GM19324 (cell line): ENCODE measurements around the gene HDAC6.

Experiments used
- ATAC-seq: cut with Tn5 transposase; IDR thresholded peaks from one replicate; pipeline ENCODE4 v1.9.1; 2021; ENCODE audit warnings: mild to moderate bottlenecking, moderate library complexity; ENCODE audit not compliant: unreplicated experiment, low FRiP score

Gene HDAC6

DNA sequence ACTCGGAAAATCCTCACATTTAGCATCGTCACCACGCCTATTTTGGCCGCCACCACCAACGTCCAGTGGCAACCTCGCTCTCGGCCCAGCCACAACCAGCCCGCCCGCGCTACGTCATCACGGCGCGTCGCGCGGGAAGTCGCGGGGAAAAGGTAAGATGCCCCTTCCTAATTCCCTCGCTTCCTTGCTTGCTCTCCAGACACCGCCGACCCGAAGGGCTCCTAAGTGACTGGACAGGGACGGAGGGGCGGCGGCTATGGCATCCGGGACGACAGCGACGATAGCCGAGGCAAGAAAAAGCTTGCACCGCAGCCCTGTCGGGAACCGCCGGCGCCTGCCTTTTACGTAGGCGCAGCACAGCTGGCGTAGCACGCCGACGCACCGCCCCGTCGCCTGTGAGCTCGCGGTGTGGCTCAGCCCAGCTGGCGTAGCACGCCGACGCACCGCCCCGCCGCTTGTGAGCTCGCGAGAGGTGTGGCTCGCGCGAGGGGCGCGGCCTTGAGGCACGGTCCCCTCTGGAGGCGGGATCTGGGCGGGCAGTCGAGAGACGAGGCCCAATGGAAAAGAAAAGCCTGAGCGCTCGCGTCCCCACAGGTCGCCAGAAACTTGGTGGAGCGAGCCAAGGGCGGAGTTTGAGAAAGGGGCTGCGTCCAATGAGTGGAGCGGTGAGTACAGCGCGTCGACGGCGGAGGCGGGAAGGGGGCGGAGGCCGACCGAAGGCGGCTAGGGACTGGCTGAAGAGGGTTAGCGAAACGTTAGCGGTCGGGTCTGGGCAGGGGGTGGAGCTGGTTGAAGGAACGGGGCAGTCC lies at the start of gene HDAC6:
TSS of gene HDAC6 (plus strand) at position 788 of the 809 bp plus-strand sequence. CDS start 626 bp downstream, outside the sequence.
- peak; percentile 90 for ATAC-seq

DNA sequence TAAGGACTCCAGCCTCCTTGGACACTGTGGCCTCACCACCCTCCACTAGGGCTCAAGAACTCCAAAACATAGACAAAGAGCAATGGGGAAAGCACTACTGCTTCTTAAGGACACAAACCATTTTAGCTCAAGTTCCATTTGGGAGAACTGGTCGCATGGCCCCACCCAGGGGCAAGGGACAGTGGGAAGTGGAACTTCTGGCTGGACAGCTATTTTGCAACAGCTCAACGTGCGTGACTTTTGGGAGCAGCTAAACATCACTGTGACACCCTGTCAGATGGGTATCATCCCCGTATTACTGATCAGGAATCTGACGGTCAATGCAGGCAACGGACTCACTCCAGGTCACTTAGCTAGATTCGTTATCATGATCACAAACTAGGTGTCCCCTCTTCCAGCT lies 49.4 kb upstream of the HDAC6 start:
- ATAC-seq: no peak

DNA sequence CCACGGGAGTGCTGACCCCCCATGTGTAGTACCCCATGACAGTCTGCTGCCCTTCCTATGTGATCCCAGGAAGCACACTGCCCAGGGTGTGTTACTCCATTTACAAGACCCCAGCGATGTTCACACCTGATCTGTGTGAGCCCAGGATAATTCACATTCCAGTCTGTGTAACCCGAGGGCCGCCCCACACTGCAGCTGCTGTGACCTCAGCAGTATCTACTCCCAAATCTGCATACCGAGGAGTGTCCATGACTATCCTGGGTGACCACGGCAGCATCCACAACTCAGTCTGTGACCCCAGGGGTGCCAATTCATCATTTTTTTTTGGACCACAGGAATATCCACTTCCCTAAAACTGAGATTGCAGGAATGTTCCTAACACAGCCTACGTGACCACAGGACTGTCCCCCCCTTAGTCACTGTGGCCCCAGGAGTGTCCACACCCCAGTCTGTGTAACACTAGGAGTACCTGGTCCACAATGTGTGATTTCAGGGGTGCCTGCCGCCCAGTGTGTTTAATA lies 48.1 kb upstream of the HDAC6 start:
- no peak for ATAC-seq

DNA sequence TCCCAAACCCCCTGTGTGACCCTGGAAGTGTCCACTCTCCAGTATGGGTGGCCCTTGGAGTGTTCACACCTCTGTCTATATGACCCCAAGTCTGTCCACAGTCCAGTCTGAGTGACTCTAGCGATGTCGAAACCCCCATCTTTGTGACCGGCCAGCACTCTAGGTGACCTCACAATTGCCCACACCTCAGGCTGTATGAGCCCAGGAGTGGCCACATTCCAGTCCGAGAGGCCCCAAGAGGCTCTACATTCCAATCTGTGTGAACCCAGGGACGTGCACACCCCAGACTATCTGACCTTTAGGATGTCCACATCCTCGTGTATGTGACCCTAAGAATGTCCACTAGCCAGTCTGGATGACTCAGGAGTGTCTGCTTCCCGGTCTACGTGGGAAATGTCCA lies 47.6 kb upstream of the HDAC6 start:
- ATAC-seq: no peak

DNA sequence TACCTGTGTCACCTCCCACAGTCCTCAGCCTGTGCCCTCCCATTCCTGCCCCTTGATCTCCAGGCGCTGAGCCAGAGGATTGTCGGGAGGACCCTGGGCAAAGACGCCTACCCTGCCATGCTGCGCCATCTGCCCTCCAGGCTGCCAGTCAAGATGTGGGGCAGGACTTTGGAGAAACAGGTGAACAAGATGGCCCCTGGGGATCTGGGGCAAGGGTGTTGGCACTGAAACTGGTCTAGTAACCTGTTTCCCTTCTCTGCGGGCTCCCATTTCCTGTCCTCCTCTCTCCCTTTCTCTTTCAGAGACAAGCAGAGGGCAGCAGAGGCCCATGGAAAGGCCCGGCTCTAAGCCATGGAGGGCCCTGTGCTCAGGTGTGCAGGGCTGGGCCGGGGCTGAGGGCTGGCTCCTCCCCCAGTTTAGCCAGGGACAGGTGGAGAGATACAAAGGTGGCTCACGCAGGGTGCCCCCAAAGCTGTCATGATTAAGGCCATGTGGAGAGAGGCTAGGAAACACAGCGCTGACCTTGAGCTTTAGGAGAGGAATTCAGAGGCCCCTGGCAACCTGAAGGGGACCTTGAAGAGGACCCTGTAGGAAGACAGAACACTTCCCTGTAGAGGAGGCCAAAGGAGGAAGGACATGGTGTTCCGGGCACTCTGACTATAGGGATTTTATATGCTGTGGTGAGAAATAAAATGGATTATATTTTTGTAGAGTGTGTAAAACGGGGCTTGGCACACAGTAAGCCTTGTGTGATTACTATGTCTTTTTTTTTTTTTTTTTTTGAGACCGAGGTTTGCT lies 40.0 kb upstream of the HDAC6 start, which contains the start of gene GLOD5:
TSS of gene GLOD5 (plus strand) at position 74 of the 798 bp plus-strand sequence. CDS start at position 118, 44 bp downstream.
- ATAC-seq: no peak

DNA sequence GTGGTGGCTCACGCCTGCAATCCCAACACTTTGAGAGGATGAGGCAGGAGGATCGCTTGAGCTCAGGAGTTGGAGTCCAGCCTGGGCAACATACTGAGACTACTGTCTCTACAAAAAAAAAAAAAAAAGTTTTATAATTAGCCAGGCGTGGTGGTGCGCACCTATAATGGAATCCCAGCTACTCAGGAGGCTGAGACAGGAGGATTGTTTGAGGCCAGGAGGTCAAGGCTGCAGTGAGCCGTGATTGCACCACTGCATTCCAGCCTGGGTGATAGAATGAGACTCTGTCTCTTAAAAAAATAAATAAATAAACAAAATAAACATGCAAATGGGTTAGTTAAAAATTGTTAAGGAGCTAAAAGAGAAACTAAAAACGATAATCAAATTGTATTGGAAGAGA lies 32.6 kb upstream of the HDAC6 start:
- no peak for ATAC-seq

DNA sequence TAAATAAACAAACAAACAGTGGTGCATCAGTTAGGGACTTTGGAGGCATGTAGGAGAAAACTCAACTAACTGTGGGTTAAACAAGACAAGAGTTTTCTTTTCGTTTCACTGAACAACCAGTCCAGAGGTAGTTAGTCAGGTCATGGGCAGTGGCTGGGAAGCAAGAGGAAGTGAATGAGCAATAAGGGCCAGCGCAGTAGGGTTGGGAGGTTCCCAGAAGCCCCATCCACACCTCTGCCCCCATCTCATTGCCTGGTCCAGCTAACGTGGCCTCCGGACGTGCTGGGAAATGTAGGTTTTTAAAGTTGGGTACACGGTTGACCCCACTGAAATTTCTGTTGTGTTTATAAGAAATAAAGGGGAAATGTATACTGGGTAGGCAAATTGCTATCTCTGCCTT lies 31.6 kb upstream of the HDAC6 start:
- no peak for ATAC-seq

DNA sequence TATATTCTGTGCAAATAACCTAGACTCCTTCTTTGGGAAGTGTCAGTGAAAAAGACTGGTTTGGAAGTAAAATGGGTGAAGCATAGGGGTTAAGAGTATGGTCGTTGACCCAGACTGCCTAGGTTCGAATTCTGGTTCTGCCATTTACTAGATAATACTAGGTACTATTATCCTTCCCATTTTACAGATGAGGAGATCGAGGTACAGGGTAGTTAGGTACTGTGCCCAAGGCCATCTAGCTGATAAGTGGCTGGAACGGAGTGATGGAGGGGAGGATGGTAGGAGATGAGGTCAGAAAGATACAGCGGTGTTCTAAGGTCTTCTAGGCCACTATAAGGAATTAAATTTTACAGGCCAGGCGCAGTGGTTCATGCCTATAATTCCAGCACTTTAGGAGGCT lies 29.3 kb upstream of the HDAC6 start:
- ATAC-seq: no peak

DNA sequence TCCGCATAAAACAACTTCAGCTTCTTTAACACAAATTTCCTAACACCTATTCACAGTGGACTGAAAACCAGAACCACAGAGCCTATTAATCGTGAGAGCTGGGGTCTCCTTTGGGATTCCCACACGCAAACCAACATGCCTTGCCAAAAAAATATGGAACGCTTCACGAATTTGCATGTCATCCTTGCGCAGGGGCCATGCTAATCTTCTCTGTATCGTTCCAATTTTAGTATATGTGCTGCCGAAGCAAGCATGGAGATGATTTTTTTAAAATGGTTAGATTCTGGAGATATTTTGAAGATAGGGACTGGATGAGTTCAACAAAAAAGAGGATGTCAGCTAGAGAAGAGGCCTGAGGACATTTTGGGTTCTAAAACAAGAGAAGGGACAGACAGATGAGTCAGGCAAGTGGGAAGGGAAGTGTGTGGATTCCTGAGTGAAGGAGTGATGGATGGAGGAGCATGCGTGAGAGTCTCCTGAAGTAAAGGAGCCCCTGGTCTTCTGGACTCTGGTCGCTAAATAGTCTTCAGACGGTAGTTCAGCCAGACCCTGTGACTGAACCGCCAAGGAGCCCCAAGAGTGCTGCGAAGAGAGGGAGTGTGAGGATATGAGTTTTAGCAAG lies 24.9 kb upstream of the HDAC6 start:
- no peak for ATAC-seq

DNA sequence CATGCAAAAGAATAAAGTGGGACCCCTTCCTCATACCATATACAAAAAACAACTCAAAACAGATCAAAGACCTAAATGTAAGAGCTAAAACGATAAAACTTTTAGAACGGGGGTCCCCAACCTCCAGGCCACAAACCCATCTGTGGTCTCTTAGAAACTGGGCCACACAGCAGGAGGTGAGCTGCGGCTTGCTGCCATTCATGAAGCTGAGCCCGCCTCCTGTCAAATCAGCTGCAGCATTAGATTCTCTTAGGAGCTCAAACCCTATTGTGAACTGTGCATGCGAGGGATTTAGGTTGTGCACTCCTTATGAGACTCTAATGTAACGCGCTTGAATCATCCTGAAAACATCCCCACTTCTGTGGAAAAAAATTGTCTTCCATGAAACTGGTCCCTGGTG lies 22.5 kb upstream of the HDAC6 start:
- no peak for ATAC-seq

DNA sequence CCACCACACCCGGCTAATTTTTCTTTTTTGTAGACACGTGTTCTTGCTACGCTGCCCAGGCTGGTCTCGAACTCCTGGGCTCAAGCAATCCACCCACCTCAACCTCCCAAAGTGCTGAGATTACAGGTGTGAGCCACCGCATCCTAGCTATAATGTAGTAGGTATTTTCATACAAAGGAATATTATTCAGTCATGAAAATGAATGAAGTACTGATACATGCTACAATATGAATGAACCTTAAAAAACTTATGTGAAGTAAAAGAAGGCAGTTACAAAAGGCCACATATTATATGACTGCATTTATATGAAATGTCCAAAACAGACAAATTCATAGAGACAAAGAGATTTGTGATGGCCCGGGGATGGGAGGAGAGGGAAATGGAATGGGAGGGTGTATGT lies 20.2 kb upstream of the HDAC6 start:
- no peak for ATAC-seq

DNA sequence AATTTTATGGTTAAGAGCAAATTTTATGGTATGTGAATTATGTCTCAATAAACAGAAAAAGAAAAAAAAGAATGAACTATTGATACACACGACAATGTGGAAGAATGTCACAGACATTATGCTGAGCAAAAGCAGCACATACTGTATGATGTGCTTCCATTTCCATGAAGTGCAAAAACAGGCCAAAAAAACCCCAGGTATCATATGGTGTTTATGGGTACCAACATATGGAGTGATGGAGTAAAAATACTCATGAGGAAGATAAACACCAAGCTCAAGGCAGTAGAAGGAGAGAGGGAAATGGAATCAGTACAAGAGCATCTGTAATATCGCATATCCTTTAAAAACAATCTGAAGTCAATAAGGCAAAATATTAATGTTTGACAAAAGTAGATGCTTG lies 19.7 kb upstream of the HDAC6 start:
- no peak for ATAC-seq

DNA sequence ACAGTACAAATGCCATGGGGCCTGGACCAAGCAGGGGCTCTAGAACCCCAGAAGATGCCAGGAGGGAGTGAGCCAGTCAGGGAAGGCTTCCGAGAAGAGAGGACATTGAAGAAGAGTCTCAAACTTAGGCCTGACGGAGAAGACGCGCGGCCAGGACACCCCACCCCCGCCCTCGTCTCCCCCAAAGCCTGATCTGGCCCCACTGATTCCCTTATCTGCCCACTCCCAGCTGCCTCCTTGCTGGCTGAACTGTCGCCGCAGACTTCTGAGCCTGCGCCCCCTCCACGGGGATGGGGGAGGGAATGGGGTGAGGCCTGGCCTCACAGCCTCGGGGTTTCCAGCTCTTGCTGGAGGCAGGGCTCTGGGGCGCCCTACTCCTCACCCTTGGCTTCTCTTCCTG lies 19.1 kb upstream of the HDAC6 start:
- ATAC-seq: no peak

DNA sequence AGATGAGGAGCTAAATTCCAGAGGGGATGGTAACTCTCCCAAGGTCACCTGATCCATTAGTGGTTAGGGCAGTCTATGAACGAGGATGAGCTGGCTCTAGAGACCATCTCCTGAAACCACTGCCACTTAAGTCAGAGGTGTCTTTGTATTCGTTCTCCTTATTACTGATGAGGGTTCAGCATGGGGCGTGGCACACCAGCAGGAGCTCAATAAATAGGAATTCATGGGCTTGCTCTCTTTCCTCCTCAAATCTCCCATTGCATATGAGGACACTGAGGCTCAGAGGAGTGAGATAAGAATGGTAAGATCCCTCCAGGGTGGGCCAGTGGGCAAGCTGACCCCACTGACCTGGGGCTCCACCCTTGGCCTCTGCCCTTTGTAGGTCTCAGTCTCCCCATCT lies 17.1 kb upstream of the HDAC6 start:
- no peak for ATAC-seq

DNA sequence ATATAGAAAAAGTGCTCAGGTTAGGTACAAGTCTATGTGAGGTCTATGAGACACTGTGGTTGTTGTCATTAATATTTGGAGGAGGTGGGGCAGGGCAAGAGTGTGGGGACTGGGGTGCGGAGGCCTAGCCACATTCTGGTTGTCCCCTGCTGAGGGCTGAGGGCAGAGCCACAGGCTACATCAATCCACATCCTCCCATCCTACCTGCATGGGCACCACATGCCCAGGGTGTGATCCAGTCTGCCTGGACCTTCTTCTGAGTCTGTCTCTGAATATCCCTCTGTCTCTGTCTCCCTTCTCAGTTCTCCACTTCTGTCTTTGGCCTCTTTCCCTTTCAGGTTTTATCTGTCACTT lies 16.7 kb upstream of the HDAC6 start:
- ATAC-seq: no peak

DNA sequence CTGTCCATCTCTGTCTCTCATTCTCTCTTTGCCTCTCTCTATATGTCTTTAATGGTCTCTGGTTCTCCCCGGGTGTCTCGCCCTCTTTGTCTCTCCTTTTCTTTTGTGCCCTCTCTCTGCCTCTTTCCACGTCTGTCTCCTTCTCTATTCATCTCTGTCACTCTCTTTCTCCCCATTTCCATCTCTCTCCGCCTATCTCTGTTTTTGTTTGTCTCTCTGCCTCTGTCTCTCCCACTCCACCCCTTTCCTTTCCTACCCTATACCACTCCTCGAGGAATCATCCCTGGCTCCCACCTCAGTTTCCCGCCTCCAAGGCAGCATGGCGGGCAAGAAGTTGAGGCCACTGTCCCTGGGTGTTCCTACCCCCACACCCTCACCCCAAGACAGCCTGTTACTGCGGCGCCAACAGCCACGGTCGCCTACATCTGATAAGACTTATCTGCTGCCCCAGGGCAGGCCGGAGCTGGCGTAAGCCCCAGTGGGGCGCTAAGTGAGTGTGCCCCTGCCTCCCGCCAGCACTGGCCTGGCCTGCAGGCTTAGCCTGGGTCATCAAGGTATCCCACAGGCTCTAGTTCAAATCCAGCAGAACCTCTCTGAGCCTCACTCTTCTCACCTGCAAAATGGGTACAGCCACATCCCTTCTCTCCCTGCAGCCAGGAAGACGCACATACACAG lies 16.2 kb upstream of the HDAC6 start:
- ATAC-seq: no peak

DNA sequence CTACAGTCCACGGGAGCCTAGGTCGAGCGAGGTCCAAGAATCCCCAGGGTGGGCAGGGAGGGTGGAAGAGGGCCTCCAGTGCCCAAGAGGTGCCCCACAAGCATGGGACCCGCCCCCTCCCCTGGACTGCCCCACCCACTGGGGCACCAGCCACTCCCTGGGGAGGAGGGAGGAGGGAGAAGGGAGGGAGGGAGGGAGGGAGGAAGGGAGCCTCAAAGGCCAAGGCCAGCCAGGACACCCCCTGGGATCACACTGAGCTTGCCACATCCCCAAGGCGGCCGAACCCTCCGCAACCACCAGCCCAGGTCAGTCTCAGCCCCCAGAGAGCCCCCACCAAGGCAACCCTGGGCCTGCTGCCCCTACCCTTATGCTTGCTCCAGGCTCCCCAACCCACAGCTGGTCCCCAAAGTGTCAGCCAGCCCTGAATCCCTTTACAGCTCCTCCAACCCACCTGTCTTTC lies 15.5 kb upstream of the HDAC6 start, which contains the start of gene GATA1:
TSS of gene GATA1 (plus strand) at position 250 of the 460 bp plus-strand sequence. CDS start 4,520 bp downstream, outside the sequence.
- ATAC-seq: no peak

DNA sequence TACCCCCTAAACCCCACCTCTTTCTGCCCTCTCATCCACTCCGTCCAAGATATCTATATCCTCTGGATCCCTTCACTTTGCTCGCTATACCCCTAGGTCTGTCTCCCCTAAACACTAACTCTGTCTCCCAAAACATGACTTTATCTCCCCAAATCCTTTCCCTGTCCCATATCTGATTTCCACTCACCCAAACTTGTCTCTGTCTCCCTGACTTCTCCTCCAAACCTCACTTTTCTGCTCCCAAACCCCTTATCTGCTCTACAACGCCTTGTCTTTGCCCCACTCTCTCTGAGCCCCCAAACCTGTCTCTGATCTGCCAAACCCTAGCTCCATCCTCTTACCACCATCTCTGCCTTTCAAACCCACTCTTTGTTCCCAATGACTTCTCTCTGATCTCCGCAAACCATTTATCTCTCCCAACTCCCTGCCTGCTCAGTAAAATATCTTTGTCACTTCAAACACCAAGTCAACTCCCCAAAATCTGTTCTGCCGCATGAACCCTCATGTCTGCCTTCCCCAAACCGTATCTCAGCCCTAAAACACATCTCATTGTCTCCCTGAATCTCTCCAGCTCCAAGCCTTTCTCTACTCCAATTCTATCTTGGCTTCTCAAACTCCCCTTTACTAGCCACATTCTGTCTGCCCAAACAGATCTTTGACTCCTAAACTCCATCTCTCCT lies 14.9 kb upstream of the HDAC6 start:
- ATAC-seq: no peak

DNA sequence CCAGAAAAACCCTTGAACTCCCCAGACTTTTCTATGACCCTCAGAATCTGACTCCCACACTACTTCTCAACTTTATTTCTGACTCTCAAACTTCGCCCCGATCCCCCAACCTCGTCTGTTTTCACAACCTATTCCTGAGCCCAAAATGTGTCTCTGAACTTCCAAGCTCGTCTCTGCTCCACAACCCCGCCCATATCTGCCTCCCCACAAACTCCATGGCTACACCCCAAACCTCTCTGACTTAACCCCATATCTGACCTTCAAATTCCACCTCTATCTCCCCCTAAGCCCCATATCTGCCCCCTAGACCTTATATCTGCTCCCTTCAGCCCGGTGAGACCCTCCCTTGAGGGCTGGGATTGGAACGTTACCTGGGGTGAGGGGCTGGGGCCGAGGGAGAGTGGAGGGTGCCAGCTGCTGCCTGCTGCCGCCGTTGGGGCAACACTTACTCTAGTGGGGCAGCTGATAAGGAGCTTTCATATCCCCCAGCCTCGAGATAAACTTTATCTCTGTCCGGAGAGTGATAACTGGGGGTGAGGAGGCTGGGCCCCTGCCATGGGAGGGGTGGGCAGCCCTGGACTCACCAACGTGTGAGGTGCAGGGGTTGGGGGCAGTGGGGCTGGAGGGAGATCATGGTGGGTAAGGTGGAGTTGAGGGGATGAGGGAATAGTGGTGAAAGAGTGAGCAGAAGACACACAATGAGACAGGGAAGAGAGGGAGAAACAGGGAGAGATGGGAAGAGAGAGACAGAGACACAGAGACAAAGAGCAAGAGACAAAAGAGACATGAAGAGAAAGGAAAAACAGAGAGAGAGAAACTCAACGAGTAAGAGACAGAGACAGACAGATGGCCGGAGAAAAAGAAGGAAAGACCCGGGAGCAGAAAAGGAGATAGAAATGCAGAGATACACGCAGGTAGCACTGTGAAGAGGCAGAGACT lies 14.1 kb upstream of the HDAC6 start:
- no peak for ATAC-seq
